Chondrocyte (in vitro differentiated cells): ENCODE results near the gene PPP1R13L. TPM values are rescaled to one million over a fixed set of nuclear protein-coding genes. Genes with fewer than 3 reads are reported as not detected.

Source experiments
- DNase-seq: peaks from one replicate; pipeline ENCODE4 v3.0.0; 2021; ENCODE audit warnings: mixed read lengths, low spot score
- H3K27ac Mint-ChIP-seq: one replicate; pipeline ENCODE4 v1.8.0; 2021; ENCODE audit warnings: mild to moderate bottlenecking, moderate library complexity, mixed read lengths; ENCODE audit not compliant: unreplicated experiment
- H3K27me3 Mint-ChIP-seq: 2 replicates; pipeline ENCODE4 v1.8.0; 2021; ENCODE audit warnings: low read depth, mixed read lengths
- H3K36me3 Mint-ChIP-seq: 2 replicates; pipeline ENCODE4 v1.8.0; 2021; ENCODE audit warnings: low read depth, mixed read lengths
- H3K4me1 Mint-ChIP-seq: 2 replicates; pipeline ENCODE4 v1.8.0; 2021; ENCODE audit warnings: low read depth, mild to moderate bottlenecking, mixed read lengths
- H3K4me3 Mint-ChIP-seq: one replicate; pipeline ENCODE4 v1.8.0; 2021; ENCODE audit warnings: mild to moderate bottlenecking, moderate library complexity, mixed read lengths; ENCODE audit not compliant: unreplicated experiment
- H3K9me3 Mint-ChIP-seq: 2 replicates; pipeline ENCODE4 v1.8.0; 2021; ENCODE audit warnings: low read depth, mixed read lengths
- total RNA-seq: library from RNA; stranded (reverse); gene quantifications from 3 replicates; pipeline ENCODE4 v1.2.1, GENCODE V29; 2021
- TF ChIP-seq, protein P1 (sequence below): fragments of 200-600 bp; sonication (generic); IDR thresholded peaks from 2 replicates; pipeline ENCODE4 v1.5.0; 2021; ENCODE audit warnings: antibody characterized with exemption, mild to moderate bottlenecking, moderate library complexity

Gene PPP1R13L
- total RNA-seq, 1 donor from 2014 or later, result 111 TPM

DNA sequence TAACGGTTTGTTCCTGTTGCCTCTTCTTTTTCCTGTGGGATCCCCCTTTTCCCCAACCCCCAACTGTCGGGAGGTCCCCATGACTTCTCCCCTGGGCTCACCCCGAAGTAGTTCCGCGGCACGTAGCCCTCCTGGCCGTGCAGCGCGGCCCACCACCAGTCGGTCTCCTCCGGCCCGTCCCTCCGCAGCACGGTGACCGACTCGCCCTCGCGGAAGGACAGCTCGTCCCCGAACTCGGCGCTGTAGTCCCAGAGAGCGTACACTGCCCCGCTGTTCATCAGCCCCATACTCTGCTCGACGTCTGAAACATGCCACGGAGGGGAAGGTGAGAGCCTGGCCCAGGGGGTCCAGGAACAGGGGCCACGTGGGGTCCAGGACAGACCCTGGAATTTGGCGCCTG, 22.4 kb downstream of the PPP1R13L start:
- TF ChIP-seq, protein P1, sequence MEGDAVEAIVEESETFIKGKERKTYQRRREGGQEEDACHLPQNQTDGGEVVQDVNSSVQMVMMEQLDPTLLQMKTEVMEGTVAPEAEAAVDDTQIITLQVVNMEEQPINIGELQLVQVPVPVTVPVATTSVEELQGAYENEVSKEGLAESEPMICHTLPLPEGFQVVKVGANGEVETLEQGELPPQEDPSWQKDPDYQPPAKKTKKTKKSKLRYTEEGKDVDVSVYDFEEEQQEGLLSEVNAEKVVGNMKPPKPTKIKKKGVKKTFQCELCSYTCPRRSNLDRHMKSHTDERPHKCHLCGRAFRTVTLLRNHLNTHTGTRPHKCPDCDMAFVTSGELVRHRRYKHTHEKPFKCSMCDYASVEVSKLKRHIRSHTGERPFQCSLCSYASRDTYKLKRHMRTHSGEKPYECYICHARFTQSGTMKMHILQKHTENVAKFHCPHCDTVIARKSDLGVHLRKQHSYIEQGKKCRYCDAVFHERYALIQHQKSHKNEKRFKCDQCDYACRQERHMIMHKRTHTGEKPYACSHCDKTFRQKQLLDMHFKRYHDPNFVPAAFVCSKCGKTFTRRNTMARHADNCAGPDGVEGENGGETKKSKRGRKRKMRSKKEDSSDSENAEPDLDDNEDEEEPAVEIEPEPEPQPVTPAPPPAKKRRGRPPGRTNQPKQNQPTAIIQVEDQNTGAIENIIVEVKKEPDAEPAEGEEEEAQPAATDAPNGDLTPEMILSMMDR, result no peak
- peaks cover 8% of the 10 kb centered on the region for H3K4me1 Mint-ChIP-seq
- no peaks in the 10 kb centered on the region for H3K27me3 Mint-ChIP-seq
- peak overlapping the region; percentile 17 for H3K27ac Mint-ChIP-seq
- peaks cover 8% of the 10 kb centered on the region for H3K36me3 Mint-ChIP-seq
- no peaks in the 10 kb centered on the region for H3K9me3 Mint-ChIP-seq
- no peak overlapping the region for H3K4me3 Mint-ChIP-seq
- DNase-seq, result no peak

DNA sequence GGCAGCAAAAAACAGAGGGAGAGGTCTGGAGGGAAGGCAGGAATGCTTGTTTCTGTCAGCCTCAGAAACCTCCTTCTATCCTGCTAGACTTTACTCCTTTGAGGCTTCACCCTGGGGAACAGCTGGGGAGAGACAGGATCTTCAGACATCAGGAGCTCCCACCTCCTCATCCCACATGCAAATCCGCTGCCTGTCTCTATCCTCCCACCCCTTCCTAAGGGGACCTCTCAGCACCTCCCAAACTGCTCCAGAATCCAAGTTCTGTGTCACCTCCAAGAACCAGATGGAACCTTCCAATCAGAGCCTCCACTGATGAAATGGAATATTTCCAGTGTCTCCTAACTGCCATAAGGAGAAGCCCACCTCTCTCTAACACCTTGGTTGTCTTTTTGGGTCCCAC, 24.8 kb downstream of the PPP1R13L start:
- Mint-ChIP-seq H3K27me3 (no peaks in the 10 kb centered on the region), H3K4me3 (no peak overlapping the region), H3K9me3 (no peaks in the 10 kb centered on the region), H3K36me3 (peaks cover 8% of the 10 kb centered on the region), H3K27ac (peak overlapping the region; percentile 42), H3K4me1 (peaks cover 22% of the 10 kb centered on the region)
- no peak for DNase-seq
- TF ChIP-seq, protein P1, result no peak

DNA sequence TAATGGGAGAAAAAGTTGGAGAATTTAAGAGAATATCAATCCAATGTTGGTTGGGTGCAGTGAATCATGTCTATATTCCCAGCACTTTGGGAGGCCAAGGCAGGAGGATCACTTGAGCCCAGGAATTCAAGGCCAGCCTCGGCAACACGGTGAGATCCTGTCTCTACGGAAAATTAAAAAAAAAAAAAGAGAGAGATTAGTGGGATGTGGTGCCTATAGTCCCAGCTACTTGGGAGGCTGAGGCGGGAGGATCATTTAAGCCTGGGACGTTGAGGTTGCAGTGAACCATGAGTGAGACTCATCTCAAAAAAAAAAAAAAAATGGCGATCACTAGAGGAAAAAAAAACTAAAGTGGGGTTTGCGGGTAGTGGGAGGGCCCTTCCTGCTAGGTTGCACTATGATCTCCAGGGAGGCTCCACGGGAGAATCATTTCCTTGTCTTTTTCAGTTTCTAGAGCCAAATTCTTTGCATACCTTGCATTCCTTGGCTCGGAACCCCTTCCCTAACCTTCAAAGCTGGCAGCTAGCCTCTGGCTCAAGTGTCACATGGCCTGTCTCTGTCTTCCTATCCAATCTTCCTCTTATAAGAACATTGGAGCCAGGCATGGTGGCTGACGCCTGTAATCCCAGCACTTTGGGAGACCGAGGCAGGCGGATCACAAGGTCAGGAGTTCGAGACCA, 28.7 kb downstream of the PPP1R13L start:
- no peaks in the 10 kb centered on the region for H3K27me3 Mint-ChIP-seq
- H3K4me3 Mint-ChIP-seq, result no peak overlapping the region
- H3K36me3 Mint-ChIP-seq, result peaks cover 1% of the 10 kb centered on the region

DNA sequence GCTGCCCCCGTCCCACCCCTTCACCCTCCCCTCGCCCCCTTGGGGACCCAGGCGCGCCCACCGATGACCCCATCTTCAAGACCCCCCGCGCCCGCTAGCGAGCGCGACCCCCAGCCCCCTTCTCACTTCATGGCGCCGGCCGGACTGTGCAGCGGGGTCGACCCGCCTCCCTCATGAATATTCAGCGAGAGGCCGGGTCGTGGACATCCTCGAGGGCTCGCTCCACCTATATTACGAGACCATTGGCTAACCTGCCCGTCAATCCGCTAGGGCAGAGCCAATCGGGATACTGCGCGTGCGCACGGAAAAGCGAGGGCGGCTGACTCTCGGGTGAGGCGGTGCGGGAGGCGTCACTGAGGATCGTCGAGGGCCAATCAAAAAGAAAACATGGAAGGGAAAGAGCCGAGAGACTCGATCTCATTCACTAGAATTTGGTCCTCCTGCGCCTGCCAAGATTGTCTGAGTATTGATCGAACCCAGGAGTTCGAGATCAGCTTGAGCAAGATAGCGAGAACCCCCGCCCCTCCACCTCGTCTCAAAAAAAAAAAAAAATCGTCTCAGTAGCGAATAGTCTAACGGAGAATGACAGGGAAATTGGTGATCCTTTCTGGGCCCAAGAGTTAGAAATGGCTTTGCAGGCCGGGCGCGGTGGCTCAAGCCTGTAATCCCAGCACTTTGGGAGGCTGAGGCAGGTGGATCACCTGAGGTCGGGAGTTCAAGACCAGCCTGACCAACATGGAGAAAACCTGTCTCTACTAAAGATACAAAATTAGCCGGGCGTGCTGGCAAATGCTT, 34.3 kb downstream of the PPP1R13L start, which contains the start of gene ERCC2:
Gene ERCC2 (minus strand): TSS at position 164 of the 795 bp plus-strand sequence. CDS start 33 bp downstream, at position 131.
- Mint-ChIP-seq H3K36me3 (no peaks in the 10 kb centered on the region), H3K9me3 (no peaks in the 10 kb centered on the region), H3K4me1 (peaks cover 18% of the 10 kb centered on the region), H3K27ac (peak within 1 kb of the TSS; percentile 100), H3K27me3 (no peaks in the 10 kb centered on the region), H3K4me3 (peak within 1 kb of the TSS; percentile 90)
- TF ChIP-seq, protein P1, result no peak
- peak; percentile 99 for DNase-seq

More for the DNA sequence above, 28.7 kb downstream of the PPP1R13L start:
- TF ChIP-seq, protein P1, result no peak
- no peak for DNase-seq
- Mint-ChIP-seq H3K9me3 (no peaks in the 10 kb centered on the region), H3K27ac (peak overlapping the region; percentile 86), H3K4me1 (peaks cover 29% of the 10 kb centered on the region)

DNA sequence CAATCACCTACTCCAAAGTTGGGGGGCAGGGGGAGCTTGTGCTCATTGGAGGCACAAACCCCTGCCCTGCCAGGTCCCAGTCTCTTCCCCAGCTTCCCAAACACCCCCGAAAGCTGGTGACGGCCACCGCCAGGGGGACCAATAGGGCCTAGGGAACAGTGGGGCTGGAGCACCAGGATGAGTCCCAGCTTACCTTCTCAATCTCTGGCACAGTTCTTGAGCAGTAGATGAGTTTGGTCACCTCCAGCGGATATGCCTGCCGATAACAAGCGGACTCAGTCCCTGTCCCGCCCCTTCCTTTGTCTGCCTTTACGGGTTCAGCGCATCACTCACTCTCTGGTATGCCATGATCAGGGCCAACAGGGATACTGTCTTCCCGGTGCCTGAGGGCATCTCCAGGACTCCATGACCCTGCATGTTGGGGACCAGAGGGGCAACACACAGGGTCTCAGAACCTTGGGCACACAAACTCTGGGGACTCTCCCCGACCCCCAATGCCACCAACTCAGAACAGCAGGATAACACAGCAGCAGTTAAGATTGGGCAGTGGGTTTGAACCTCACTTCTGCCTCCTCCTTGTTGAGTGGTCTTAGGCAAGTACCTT, 36.0 kb downstream of the PPP1R13L start:
- H3K27me3 Mint-ChIP-seq, result no peaks in the 10 kb centered on the region
- TF ChIP-seq, protein P1, result no peak
- peak overlapping the region; percentile 41 for H3K27ac Mint-ChIP-seq
- no peaks in the 10 kb centered on the region for H3K36me3 Mint-ChIP-seq
- peaks cover 15% of the 10 kb centered on the region for H3K4me1 Mint-ChIP-seq
- no peaks in the 10 kb centered on the region for H3K9me3 Mint-ChIP-seq
- no peak for DNase-seq
- peak overlapping the region; percentile 51 for H3K4me3 Mint-ChIP-seq
